Skeletal muscle satellite cell (primary cell): ENCODE results near the gene DDX10.
A peak's percentile ranks its signal among the peaks of the same experiment; 100 is the strongest.

Experiments used
- H3K27me3 ChIP-seq: 2 replicates; pipeline ENCODE4 v1.7.0; 2013; ENCODE audit warnings: low read length; ENCODE audit not compliant: control insufficient read depth, insufficient read depth
- H3K36me3 ChIP-seq: 2 replicates; pipeline ENCODE4 v1.7.0; 2013; ENCODE audit warnings: mild to moderate bottlenecking, control low read depth, low read length; ENCODE audit not compliant: insufficient read depth
- H3K4me1 ChIP-seq: 2 replicates; pipeline ENCODE4 v1.7.0; 2013; ENCODE audit warnings: low read length; ENCODE audit not compliant: control insufficient read depth, insufficient read depth
- H3K4me2 ChIP-seq: 2 replicates; pipeline ENCODE4 v1.7.0; 2013; ENCODE audit warnings: mild to moderate bottlenecking, low read length
- H3K4me3 ChIP-seq: 2 replicates; pipeline ENCODE4 v1.7.0; 2013; ENCODE audit warnings: low read length
- H3K9ac ChIP-seq: 2 replicates; pipeline ENCODE4 v1.7.0; 2013; ENCODE audit warnings: mild to moderate bottlenecking, low read depth, low read length, moderate library complexity
- H3K9me3 ChIP-seq: replicated peaks from 2 replicates; pipeline ENCODE4 v1.7.0; 2013; ENCODE audit warnings: mild to moderate bottlenecking, control low read depth, low read length

Gene DDX10

DNA sequence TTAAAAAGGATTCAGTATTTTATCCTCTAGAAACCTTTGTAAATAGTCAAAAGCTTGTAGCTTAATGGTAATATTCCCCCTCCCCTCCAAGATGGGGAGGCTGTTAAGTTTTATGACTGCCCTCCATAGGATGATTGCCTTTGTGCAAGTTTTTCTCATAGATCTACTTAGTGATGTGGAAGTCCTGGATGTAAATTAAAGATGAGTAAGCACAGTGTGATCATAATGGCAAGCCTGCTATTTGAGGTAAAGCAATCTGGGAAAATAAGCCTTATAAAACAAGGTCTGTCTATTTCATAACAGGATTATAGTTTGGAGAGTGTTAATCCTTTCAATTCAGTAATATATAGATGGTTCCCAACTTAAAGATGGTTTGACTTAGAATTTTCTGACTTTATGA lies 216.3 kb downstream of the DDX10 start:
- H3K36me3 ChIP-seq, result no peaks in the 10 kb centered on the region
- no peak overlapping the region for H3K4me3 ChIP-seq
- H3K27me3 ChIP-seq, result no peaks in the 10 kb centered on the region
- H3K9ac ChIP-seq, result no peak overlapping the region
- no peak overlapping the region for H3K4me2 ChIP-seq
- no peaks in the 10 kb centered on the region for H3K9me3 ChIP-seq
- peaks cover 11% of the 10 kb centered on the region for H3K4me1 ChIP-seq

DNA sequence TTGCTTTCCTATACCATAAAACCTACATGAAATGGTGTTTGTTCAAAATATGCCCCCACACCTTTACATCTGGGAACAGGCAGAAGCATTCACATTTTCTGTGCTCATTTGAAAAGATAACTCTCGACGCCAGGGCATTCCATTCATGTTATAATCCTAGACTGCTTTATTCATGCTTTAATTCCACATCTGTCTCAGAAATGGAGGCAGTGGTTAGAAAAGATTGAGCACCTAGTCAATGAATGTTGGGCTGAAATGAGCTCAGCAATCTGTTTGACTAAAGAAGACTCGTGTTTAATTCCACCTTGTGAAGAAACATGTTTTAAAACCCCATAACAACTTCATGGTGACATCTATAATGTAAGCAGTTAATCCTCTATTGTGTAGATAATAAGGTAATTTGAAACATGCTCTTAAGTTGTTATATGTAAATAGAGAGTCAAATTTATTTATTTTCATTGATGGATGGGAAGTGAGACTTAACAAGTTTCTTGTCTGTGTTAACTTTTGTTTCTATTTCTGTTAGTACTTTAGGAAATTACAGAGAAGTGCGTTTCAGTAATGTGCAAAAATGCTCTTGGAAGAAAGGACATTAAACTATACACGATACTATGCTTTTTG lies 217.5 kb downstream of the DDX10 start:
- H3K9ac ChIP-seq, result no peak overlapping the region
- no peaks in the 10 kb centered on the region for H3K36me3 ChIP-seq
- peaks cover 23% of the 10 kb centered on the region for H3K4me1 ChIP-seq
- H3K9me3 ChIP-seq, result no peaks in the 10 kb centered on the region
- H3K4me3 ChIP-seq, result no peak overlapping the region
- no peak overlapping the region for H3K4me2 ChIP-seq
- no peaks in the 10 kb centered on the region for H3K27me3 ChIP-seq

DNA sequence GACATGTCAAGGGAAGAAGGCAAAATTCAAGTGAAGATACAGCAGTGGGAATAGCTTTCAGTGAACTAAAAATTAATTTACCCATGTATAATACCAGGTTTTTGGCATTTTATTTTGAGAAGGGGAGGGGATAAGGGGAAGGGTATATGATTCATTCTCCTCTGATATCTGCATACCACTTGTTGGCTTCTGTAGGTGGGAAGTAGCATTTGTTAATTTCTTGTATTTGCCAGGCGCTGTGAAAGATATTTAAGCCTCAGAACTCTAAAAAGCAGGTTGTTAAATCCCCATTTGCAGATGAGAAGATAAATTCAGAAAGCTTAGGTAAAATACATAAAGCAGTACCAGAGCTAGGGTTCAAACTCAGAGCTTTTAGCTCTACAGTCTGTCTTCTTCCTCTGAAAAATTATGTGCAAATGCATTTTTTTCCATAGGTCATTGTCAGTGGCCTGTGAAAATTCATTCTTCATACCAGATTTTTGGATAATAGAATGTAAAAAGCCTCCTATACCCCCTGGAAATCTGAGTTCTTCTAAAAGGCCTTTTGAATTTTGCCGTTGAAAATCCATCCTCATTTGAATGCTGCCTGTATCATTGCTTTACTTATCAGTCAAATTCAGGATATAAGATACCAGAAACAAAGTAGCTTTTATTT lies 221.3 kb downstream of the DDX10 start:
- H3K27me3 ChIP-seq, result no peaks in the 10 kb centered on the region
- H3K9ac ChIP-seq, result peak overlapping the region; percentile 40
- H3K4me3 ChIP-seq, result no peak overlapping the region
- peak overlapping the region; percentile 7 for H3K4me2 ChIP-seq
- H3K36me3 ChIP-seq, result no peaks in the 10 kb centered on the region
- H3K4me1 ChIP-seq, result peaks cover 34% of the 10 kb centered on the region
- no peaks in the 10 kb centered on the region for H3K9me3 ChIP-seq

DNA sequence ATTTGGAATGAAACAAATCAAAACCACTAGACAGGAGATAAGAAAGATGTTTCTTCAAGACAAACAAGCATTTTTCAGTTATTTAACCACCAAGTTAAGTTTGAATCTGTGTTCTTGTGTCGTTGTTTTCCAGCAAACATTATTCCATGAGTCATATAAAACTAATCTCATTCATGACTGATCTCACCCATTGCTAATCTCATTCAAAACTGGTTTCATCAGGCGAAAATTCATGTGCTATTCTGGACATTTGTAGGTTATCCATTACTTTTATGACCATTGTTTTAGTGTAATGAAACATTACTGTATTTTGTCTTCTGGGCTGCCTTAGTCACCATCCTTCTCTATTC lies 221.8 kb downstream of the DDX10 start:
- H3K4me2 ChIP-seq, result peak overlapping the region; percentile 7
- peaks cover 30% of the 10 kb centered on the region for H3K4me1 ChIP-seq

DNA sequence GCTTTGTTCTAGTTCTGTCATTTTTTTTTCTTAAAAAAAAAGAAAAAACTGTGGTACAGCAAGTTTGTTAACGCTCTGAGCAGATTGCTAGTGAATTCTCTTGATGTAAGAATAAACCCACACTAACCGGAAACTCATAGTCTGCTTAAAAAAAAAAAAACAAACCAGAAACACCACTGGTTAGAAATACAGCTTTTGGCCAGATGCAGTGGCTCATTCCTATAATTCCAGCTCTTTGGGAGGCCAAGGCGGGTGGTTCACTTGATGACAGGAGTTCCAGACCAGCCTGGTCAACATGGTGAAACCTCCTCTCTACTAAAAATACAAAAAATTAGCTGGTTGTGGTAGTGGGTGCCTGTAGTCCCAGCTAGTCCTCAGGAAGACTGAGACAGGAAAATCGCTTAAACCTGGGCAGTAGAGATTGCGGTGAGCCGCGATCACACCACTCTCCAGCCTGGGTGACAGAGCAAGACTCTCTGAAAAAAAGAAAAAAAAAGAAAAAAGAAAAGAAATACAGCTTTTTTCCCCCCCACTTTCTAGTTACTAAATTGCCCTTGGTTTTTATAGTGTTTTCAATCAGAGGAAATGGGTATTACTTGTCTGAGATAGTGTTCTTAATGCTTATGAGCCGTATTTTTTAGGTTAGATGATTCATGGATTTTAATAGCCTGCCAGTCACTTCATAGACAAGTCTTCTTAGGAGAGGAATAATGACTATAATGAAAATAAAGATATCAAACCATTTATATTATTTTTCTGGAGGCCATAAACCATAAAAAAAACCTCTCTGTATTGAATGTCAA lies 222.8 kb downstream of the DDX10 start:
- Histone ChIP-seq H3K9ac (no peak overlapping the region), H3K27me3 (no peaks in the 10 kb centered on the region), H3K36me3 (no peaks in the 10 kb centered on the region), H3K4me2 (no peak overlapping the region), H3K4me3 (no peak overlapping the region), H3K4me1 (peaks cover 30% of the 10 kb centered on the region), H3K9me3 (no peaks in the 10 kb centered on the region)

More for the DNA sequence above, 221.8 kb downstream of the DDX10 start:
- H3K9ac ChIP-seq, result peak overlapping the region; percentile 40
- H3K9me3 ChIP-seq, result no peaks in the 10 kb centered on the region
- no peaks in the 10 kb centered on the region for H3K27me3 ChIP-seq
- no peaks in the 10 kb centered on the region for H3K36me3 ChIP-seq
- no peak overlapping the region for H3K4me3 ChIP-seq

DNA sequence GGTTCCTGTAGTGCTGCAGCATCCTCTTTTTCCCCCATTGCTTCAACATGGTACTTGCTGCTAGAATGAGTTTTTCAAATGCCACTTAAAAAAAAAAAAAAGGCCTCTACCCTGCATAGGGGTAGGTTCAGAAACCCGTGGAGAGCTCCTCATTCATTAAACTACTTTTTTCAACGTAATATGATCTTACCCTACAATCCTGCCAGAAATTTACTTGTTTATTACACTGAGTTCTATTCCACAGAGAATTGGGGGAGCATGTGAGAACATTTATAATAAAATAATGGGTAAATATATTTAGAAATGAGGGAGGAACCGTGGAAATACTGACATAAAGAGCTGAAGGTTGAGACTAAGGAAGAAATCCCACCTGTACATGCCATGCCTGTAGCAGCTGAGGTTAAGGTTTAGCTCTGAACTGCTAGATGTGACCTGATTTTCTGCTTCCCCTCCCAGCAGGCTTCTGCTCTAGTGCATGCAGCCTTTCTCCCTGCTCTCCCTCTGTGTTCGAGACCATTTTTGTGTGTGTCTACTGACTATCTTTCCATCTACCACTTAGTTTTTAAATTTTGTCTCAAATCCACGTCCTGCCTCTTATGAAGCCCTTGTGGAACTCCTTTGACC lies 225.7 kb downstream of the DDX10 start:
- Histone ChIP-seq H3K36me3 (no peaks in the 10 kb centered on the region), H3K9me3 (no peaks in the 10 kb centered on the region), H3K4me2 (no peak overlapping the region), H3K4me3 (no peak overlapping the region), H3K4me1 (peaks cover 39% of the 10 kb centered on the region), H3K9ac (no peak overlapping the region), H3K27me3 (no peaks in the 10 kb centered on the region)

DNA sequence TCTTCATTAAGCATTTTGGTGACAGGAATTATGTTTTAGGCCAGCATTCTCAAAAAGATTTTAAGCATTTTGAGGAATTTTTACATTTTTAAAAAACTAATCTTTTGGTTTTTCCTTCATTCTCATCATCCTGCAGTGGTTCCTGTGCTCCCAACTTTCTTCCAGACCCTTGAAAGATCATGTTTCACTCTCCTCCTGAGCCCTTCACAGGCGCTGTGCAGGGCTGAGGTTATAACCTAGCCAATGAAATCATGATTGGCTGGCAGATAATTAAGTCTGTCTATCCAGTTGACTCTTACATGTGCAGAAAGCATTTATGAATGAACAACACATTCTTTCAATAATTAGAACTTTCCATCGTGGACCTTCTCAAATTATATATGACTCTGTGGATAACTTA lies 226.3 kb downstream of the DDX10 start:
- Histone ChIP-seq H3K4me3 (no peak overlapping the region), H3K4me1 (peaks cover 39% of the 10 kb centered on the region), H3K9ac (no peak overlapping the region), H3K27me3 (no peaks in the 10 kb centered on the region), H3K9me3 (no peaks in the 10 kb centered on the region), H3K36me3 (no peaks in the 10 kb centered on the region), H3K4me2 (no peak overlapping the region)

DNA sequence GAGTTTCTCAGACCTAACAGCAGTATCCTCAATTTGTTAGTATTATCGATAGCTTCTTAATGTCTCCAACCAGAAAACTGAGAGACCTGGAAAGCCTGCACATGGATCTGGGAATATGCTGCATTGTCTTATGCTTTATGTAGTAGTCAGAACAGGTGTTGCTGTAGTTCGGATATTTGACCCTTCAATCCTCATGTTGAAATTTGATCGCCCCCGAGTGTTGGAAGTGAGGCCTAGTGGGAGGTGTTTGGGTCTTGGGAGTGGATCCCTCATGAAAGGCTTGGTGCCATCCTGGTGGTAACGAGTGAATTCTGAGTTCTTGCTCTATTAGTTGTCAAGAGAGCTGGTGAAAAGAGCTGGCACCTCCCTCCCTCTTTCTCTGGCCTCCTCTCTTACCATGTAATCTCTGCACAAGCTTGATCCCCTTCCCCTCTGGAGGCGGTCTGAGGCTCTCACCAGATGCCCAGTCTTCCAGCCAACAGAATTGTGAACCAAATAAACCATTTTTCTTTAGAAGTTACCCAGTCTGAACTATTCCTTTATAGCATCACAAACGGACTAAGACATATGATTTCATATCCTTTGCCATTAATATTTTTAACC lies 227.1 kb downstream of the DDX10 start:
- no peak overlapping the region for H3K9ac ChIP-seq
- no peak overlapping the region for H3K4me2 ChIP-seq
- H3K27me3 ChIP-seq, result no peaks in the 10 kb centered on the region
- no peak overlapping the region for H3K4me3 ChIP-seq
- no peaks in the 10 kb centered on the region for H3K36me3 ChIP-seq
- peaks cover 39% of the 10 kb centered on the region for H3K4me1 ChIP-seq
- no peaks in the 10 kb centered on the region for H3K9me3 ChIP-seq

DNA sequence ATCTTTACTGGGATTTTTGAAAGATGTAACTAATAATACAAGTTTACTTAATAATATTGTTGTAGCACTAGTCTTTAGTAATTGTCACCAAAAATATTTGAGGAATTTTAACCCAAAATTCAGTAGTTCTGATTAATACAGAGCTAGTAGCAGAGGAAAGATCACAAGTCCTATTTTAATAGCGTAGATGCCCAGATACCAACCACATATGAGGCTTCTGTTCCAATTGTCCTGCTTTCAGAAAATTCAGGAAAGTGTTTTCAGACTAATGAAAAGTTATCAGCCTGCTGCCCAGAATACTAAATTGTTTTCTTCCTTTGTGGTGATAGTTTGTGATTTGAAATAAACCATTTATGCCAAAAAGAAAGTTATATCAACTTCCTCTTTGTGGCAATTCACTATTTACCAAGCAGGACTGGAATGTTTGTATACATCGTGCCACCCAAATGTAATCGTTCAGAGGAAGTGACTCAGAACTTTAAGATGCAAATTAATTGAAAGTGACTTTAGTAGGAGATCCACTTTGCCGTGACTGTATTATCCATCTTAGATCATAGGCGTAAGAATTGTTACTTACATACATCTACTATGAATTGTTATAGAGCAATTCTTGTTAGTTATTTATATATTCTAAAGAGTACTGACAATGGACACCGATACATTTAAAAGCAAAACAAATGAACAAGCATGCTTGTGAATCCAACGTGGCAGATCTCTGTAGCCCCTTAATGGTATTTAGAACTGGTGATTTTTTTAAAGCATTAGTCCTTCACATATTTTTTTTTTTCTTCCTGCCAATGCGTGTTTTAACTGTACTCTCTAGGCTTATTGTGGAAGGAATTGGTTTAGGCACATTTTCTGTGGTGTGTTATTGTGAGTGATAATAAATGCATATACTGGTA lies 231.0 kb downstream of the DDX10 start:
- no peaks in the 10 kb centered on the region for H3K27me3 ChIP-seq
- peak overlapping the region; percentile 15 for H3K9ac ChIP-seq
- H3K36me3 ChIP-seq, result no peaks in the 10 kb centered on the region
- peak overlapping the region; percentile 22 for H3K4me2 ChIP-seq
- H3K4me1 ChIP-seq, result peaks cover 29% of the 10 kb centered on the region
- no peaks in the 10 kb centered on the region for H3K9me3 ChIP-seq
- H3K4me3 ChIP-seq, result no peak overlapping the region

DNA sequence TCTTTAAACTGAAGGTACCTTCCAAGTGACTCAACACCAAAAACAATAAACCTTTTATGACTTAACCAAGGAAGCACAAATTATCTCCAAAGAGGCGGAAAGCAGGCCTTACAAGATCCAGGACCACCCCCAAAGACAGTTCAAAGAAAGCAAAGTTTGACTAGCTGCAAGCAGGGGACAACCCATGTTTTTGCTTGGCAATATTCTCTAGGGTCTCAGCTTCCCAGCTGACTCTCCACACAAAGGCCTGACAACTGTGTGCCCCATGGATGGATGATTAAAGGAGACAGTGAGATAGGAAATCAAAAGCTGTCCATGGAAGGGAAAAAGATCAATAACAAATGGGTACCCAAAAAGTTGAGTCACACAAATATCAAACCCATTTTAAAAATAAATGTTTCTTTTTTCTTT lies 232.2 kb downstream of the DDX10 start:
- Histone ChIP-seq H3K9me3 (no peaks in the 10 kb centered on the region), H3K9ac (no peak overlapping the region), H3K27me3 (no peaks in the 10 kb centered on the region), H3K36me3 (no peaks in the 10 kb centered on the region), H3K4me1 (peaks cover 33% of the 10 kb centered on the region), H3K4me2 (peak overlapping the region; percentile 8), H3K4me3 (no peak overlapping the region)
